NCI-H748 treated with DMSO at 0.1 percent for 48 hours (cell line): ENCODE results near the gene UBE2S.
"Not testable (repeated sequence)": the region's sequence is repeated elsewhere in the genome, so short reads cannot be mapped to it uniquely, and the experiment has no call there.

Experiments used
- DNase-seq: peaks from one replicate; lab custom pipeline; 2025; lab: John Stamatoyannopoulos, UW

UBE2S gene

DNA sequence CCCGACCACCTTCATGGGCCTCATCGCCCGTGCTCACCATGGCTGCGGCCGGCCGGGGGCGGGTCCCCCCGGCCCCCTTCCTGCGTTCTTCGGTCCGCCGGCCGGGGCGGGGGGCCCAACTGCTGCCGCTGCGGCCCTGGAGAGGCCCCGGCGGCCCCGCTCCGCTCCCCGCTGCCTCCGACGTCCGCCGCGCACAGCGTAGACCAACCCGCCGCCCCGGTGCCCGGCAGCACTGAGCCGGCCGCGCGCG is at the start of gene UBE2S:
Gene UBE2S, minus strand, starts transcription at position 239 of the 250 bp plus-strand sequence. Its CDS starts 199 bp downstream, at position 40.
- not testable (repeated sequence) for DNase-seq

DNA sequence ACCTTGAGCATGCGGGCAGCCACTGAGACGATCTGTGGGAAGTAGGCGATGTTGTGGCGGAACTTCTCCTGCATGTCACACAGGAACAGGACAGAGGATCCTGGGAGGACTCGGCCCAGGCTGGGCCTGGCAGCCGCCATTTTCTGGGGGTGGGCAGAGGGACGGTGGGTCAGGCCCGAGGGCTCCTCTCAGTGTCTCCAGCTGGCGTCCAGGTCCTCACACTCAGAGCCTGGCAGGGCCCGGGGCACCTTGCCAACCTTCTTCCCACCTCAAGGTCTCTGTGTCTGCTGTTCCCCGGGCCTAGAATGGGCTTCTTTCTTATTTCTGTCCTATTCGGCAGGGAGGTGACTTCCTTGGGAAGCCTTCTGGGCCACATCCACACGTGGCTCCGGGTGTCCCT is 48.8 kb upstream of the UBE2S start:
- DNase-seq = no peak

DNA sequence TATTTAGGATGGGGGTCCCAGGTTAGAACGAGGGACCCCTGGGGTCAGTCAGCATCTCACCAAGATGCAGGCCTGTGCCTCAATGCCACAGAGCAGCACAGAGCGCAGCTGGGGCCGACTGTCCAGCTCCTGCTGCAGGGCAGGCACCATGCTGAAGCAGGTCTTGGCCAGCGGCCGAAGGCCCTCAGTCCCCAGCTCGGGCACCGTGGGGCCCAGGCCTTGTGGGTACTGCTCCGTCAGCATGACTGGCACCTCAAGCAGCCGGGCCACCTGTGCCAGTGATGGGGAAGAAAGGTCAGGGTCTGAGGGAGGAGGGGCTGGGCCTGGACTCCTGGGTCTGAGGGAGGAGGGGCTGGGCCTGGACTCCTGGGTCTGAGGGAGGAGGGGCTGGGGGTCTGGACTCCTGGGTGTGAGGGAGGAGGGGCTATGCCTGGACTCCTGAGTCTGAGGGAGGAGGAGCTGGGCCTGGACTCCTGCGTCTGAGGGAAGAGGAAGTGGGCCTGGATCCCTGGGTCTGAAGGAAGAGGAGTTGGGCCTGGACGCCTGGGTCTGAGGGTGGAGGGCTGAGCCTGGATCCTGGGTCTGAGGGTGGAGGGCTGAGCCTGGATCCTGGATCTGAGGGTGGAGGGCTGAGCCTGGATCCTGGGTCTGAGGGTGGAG is 48.1 kb upstream of the UBE2S start:
- no peak for DNase-seq

DNA sequence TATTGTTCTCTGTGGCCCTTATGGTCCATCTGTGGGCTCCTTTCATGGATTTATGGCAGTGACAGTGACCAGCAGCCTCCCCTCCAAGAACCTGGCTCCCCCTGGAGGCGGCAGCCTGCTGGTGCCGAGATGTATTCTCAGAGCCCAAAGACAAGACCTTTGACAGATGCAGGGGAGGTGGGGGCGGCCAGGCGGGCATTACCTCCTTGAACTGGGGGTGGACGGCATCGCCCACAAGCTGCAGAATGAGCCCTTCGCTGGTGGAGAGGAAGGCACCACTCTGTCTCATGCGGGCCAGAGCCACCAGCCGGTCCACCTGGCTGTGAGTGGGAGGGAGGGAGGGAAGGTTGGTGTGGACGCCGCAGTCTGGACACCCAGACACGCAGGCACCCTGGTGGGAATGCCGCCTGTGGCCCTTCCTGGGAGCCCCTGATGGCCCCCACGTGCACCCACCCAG is 47.2 kb upstream of the UBE2S start:
- peak; percentile 53 for DNase-seq

DNA sequence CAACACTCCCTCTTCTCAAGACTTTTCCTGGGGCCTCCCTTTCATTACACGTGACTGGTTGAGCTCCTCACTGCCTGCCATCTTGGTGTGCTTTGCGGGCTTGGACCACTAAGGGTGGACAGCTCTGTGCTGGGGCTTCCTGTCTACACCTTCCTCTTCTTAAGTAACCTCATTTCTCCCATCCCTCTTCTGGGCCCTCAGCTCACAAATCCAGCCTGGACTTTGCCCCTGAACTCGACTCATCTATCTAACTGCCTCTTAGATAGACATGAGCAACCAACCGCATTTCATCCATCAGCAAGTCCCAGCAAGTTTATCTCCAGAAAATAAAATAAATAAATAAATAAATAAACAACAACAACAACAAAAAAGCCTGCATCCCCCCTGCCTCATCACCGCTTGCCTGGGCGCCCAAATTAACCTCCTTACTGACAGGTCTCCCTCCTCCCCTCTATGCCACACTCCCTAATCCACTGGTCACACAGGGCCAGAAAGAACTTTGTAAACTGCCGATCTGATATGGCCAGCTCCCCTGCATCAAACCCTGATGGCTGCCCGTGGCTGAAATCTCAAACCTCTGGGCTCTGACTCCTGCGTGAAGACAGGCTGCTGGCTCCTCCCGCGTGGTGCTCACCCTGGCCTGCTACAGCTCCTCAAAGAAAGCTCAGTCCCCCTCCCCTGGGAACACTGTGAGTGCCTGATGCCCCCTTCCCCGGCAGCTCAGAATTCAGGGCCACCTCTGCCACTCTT is 46.1 kb upstream of the UBE2S start:
- DNase-seq = no peak

DNA sequence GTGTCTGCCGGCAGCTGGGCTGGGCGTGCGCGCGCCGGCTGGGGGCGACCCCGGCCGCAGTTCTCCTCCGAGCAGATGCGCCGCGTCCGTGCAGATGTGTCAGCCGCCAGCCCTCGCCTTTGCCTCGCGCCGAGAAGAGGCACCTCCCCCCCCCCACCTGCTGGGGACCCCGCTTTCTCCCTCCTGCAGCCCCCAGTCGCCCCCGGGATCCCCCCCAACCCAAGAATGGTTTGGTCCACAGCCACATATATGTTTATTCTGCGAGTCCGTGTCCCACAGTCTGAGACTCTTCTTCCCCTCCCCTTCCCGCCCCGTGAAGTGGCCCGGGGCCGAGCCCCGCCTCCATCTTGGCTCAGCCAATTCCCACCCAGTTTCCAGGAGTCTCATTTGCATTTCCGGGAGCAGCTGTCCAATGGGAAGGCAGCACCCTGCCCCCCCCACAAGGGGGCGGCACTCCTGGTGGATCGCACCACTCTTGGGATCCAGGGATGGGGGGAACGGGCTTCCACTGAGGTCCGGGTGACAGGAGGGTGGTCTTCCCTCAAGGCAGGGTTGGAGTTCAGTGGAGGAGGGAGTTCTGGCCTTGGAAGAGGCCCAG is 45.3 kb upstream of the UBE2S start:
- peak; percentile 96 for DNase-seq

DNA sequence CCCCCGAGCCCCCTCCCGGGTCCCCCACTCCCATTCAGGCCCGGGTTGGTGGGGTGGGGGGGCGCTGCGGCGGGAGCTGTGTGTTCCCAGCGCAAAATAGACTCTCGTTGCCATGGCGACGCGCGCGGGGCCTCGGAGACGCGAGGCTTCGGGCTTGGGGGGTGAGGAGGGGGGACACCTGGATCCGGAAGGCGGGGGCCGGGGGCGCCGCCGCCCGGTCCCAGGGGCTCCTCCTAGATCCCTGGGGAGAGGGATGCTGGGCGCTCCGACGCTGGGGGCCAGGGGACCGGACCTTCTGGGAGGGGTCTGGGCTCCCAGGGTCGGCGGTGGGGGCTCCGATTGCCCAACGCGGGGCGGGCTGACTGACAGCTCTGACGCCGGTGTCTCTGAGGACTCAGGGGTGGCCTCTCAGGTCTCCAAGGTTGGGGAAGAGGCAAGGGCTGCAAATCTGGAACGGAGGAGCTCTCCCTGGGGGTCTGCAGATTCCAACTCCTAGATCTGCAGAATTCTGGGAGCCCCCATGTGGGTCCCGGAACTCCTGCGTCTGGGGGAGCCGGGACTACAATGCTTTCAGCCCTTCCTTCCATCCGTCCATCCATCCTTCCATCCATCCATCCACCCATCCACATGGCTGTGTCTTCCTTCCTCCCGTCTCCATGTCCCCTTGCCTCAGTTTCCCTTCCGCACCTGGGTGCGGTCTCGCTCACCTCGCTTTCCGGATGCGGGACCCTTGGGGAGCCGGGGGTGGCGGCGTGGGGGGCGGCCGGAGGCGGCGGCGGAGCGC is 44.6 kb upstream of the UBE2S start:
- DNase-seq = peak; percentile 45

DNA sequence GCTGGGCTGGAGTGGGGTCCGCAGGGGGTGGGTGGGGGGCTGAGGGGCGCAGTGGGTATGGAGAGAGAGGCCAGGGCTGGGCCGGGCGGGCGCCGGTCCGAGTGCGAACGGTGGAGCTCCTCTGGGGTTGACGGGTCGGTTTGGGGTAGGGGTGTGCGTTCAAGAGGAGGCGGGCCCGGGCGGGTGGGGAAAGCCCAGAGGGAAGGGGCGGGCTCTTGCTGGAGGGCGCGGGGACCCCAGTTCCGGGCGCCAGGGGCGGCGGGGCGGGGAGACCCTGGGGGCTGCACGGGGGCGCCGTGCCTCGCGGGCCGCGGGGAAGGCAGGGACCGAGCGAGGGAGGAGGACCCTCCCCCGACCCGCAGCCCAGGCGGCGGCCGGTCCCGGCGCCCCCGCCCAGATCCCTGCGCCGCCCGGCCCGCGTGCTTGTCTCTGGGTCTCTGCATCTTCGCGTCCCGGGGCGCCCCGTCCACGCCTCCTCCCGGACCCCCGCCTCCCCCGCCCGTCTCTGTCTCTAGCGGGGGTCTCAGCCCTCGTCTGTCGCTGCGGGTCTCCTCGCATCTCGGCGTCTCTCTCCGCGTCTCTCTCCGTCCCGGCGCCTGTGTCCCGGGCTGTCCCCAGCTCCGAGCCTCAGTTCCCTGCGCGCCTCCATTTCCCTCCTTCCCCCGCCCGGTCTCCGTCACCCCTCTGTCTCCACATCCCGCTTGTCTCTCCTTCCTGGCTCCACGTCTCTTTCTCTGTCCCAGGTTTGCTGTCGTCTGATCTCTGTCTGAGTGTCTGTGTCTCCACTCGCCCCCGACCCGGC is 43.8 kb upstream of the UBE2S start:
- no peak for DNase-seq

DNA sequence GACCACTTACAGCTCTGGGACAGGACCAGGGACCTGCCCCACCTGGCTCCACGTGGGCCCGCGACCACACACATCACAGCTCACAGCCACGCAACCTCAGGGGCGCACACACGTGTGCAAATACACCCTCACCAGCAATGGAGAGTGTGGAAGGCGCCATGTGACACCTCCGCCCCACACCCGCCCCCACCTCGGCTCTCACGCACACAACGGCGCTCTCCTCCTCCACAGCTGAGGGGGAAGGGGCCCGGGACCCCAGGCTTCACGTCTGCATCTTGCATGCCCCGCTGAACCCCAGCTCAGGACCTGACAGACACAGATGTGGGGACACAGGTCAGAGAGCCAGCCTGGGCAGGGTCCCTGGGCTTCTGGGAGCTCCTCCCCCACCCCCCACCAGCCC is 41.9 kb upstream of the UBE2S start:
- no peak for DNase-seq

DNA sequence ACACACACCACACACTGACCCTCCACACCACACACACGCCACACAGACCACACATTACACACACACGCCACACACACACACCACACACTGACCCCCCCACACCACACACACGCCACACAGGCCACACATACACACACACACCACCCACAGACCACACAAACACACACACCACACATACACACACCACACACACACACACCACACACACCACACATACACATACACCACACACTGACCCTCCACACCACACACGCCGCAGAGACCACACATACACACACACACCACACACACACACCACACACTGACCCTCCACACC is 40.5 kb upstream of the UBE2S start:
- not testable (repeated sequence) for DNase-seq

DNA sequence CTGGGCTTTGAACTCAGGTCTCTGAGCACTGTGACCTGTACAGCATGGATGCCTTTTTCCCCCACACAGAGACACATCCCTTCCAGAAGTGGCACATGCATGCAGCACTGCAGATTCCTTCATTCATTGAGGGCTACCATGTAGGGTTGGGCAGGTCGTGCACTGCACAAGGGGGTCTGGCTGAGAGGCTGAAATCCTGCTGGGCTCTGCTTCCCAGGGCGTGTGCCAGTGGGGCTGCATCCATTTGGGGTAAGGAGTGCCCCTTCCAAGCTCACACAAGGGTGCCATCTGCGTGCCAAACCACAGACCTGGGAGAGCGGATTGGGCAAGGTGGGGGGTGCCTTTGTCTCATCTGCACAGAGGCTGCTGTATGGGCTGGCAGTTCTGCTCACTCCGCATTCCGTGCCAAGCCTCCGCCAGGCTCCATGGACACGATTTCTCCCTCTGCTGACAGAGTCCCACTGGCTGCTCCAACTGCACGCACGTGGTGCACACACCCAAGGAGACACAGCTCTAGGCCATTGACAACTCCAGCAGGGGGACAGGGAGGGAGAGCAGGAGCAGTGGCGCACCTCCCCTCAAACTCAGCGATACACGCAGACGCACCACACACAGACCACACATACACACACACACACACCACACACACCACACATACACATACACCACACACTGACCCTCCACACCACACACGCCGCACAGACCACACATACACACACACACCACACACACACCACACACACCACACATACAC is 40.0 kb upstream of the UBE2S start:
- peak; percentile 56 for DNase-seq

DNA sequence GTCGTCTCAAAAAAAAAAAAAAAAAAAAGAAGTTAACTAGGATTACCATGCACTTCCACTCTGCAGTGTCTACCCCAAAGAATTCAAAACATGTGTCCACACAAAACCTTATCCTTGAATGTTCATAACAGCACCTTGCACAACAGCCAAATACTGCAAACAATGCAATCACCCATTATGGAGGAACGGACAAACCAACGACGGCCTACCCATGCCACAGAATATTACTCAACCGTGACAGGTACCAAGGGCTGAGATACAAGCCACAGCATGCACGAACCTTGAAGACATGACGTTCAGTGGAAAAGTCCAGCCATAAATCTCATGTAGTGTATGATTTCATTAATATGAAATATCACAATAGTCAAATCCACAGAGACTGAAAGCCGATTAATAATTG is 38.5 kb upstream of the UBE2S start:
- DNase-seq = no peak

DNA sequence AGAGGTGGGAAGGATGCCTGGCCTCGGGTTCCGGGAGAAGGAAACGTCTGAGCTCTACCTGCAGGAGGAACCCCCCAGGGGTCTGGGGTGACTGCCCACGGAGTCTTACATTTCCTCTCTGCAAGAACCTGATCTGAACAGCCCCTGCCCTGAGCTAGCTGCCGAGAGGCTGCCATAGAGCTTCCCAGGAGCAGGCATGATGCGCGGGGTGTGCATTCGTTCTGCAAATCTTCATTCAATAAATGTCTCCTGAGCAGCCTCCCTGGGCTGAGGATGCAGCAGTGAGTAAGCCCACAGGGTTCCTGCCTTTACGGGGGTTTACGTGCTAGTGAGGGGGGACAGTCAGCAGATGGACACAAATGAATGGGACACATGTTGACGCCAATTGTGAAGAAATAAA is 37.1 kb upstream of the UBE2S start:
- DNase-seq = no peak

DNA sequence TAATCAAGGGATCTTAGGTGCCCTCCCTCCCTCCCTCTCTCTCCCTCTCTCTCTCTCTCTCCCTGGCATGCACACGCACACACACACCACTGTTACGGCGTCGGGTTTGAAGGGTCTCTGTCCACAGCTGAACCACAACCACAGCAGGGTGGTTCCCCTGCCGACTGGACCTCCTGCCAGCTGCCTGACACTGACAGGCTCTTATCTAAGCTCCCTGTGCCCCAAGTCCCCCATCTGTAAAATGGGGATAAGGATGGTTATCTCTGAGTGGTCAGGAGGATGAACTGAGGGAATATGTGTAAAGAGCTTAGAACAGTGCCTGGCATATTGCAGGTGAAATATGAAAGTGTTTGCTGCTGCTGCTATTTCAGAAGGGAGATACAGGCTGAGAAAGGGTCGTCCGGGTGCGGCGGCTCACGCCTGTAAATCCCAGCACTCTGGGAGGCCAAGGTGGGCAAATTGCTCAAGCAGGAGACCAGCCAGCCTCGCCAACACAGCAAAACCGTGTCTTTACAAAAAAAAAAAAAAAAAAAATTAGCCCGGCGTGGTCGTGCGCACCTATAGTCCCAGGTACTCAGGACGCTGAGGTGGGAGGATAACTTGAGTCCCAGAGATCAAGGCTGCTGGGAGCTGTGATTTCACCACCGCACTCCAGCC is 36.4 kb upstream of the UBE2S start:
- DNase-seq = no peak

DNA sequence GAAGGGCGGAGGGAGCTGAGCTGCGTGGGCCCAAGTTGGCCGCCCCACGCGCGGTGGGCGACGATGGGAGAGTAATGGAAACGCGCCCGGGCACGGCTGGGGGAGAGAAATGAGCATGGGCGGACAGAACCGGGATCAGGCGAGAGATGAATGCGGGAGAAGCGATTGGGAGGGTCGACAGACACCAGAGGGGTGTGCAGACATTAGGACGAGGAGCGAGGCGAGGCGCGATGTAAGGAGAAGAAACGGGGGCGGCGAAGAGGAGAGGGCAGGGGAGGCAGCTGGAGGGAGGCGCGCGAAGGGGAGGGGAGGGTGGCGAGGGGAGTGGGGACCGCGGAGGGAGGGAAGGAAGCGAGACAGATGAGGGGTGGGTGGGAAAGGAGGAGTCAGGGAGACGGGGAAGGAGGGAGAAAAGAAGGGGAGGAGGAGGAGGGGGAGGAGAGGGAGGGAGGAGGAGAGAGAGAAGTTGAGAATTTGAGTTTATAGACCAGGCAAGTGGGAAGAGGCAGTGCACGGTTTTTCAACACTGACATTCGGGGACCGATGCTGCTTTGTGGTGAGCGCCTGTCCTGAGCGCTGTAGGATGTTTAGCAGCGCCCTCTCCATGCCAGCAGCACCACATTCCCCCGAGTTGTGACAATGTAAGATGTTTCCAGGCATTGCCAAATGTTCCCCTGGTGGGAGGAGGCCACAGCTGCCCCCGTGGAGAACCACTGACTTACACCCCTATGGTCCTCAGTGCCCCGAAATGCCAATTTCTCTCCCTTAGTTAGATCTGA is 35.6 kb upstream of the UBE2S start, which contains the start of gene SHISA7:
Gene SHISA7, minus strand, starts transcription at position 256 of the 779 bp plus-strand sequence. CDS start 437 bp downstream, outside the sequence.
- DNase-seq = peak; percentile 41

DNA sequence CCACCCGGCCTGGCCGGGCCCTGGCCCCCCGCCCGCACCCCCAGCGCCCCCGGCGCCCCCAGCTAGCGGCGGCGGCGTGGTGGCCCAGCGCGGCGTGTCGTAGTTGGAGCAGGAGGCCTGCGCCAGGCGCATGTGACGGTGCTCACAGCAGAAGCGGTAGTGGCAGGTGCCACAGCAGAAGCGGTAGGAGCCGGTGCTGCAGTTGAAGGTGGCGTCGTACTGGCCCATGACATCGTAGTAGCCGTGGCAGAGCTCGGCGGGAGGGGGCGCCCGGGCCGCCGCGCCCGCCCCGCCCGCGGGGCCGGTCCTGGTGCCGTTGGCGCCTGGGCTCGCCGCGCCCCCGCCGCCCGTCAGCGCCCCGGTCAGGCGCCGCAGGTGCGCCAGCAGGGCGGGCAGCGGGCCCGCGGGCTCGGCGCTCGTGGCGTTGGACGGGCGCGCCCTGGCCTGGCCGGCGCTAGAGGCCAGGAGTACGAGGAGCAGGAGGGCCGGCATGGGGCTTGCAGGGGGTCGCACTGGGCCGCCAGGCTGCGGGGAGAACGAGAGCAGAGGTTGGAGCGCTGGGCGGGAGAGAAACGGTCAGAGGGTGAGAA is 34.9 kb upstream of the UBE2S start:
- DNase-seq = peak; percentile 12

DNA sequence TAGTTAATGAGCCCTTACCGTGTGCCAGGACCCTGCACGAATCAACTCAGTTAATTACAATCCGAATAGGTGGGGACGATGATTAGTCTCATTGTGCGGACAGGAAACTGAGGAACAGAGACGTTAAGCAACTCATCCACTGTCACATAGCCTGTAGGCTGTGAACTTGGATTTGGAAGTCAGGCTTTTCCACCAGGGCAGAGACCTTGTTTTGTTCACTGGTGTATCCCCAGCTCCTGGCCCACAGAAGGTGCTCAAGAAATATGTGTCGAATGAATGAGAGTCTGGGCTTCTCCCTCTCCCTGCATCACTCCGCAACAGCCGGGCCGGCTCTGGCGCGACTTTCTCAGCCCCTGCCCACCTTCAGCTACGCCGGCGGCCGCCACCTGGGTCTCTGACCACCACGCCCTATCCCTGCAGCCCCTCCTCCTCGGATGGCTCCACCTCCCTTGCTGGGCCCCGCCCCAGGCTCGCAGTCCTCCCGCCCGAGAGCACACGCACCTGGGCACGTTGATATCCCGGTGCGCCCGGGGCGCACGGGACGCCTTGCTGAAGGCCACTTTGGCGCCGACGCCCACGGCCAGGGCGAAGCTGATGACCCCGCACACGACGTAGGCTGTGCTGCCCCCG is 34.2 kb upstream of the UBE2S start:
- DNase-seq = peak; percentile 71

DNA sequence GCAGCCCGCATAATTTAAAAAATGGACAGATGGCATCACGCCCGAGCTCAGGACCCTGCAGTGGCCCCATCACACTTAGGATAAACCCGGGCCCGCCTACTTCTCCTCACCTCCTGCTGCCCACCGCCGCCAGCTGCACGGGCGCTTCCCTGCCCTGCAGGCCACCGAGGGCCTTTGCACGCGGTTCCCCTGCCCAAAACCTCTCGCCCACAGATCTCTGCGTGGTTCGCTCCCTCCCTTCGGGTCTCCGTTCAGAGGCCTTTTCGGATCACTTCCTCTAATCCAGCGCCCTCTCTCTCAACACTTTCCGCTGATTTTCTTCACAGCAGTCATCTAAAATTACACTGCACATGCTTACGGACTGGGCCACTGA is 33.7 kb upstream of the UBE2S start:
- no peak for DNase-seq
